SU-DHL-6 (cell line): ENCODE data around the gene SREK1IP1.

Source experiments
- CTCF ChIP-seq: fragments of 200-600 bp; sonication (generic); IDR thresholded peaks from one replicate; pipeline ENCODE4 v1.5.1; 2017; ENCODE audit warnings: antibody characterized with exemption, mild to moderate bottlenecking, low read length, moderate library complexity; ENCODE audit not compliant: insufficient read depth, poor library complexity, severe bottlenecking
- EZH2phosphoT487 ChIP-seq: fragments of 200-600 bp; sonication (generic), shearing (Covaris generic); conservative IDR thresholded peaks from 2 replicates; pipeline ENCODE4 v1.6.1; 2018; ENCODE audit warnings: mild to moderate bottlenecking, antibody characterized with exemption, low read length, moderate library complexity, mixed read lengths

- TF ChIP-seq CTCF: no peak
- no peak for TF ChIP-seq EZH2phosphoT487
Measured at GRCh38 chr5:64790210-64790609, 21.7 kb upstream of the SREK1IP1 start.
